NCI-H526 treated with DMSO at 0.1 percent for 48 hours (cell line): ENCODE results near the gene P2RY11.

Experiments used
- DNase-seq: peaks from one replicate; lab custom pipeline; 2025; lab: John Stamatoyannopoulos, UW

Gene P2RY11

GRCh38 chr19:10113964-10114650, 2.6 kb downstream of the P2RY11 start:
- DNase-seq = no peak

- no peak for DNase-seq
These were observed 3.3 kb downstream of the P2RY11 start for GRCh38 chr19:10114651-10115391.

- no peak for DNase-seq
These were observed 4.0 kb downstream of the P2RY11 start for GRCh38 chr19:10115392-10116084.

GRCh38 chr19:10116085-10116865, 4.8 kb downstream of the P2RY11 start:
- DNase-seq = no peak

GRCh38 chr19:10116866-10117616, 5.5 kb downstream of the P2RY11 start:
- DNase-seq = no peak

GRCh38 chr19:10118960-10119359, 7.5 kb downstream of the P2RY11 start:
- no peak for DNase-seq

GRCh38 chr19:10120538-10121189, 9.2 kb downstream of the P2RY11 start:
- no peak for DNase-seq

- DNase-seq = no peak
These were observed 10.6 kb downstream of the P2RY11 start for GRCh38 chr19:10122045-10122444.

- DNase-seq = no peak
These were observed 12.9 kb downstream of the P2RY11 start for GRCh38 chr19:10124429-10124828.

- no peak for DNase-seq
These were observed 14.7 kb downstream of the P2RY11 start for GRCh38 chr19:10126213-10126639.

GRCh38 chr19:10132905-10133304, 21.4 kb downstream of the P2RY11 start:
- no peak for DNase-seq

- no peak for DNase-seq
These were observed 22.1 kb downstream of the P2RY11 start for GRCh38 chr19:10133596-10133995.

GRCh38 chr19:10134040-10134439, 22.5 kb downstream of the P2RY11 start:
- DNase-seq = no peak

GRCh38 chr19:10135551-10136334, 24.2 kb downstream of the P2RY11 start:
- DNase-seq = no peak

- no peak for DNase-seq
These were observed 25.4 kb downstream of the P2RY11 start for GRCh38 chr19:10136936-10137335.

- DNase-seq = no peak
These were observed 26.5 kb downstream of the P2RY11 start for GRCh38 chr19:10137751-10138682.

- no peak for DNase-seq
These were observed 27.6 kb downstream of the P2RY11 start for GRCh38 chr19:10138879-10139795.

- no peak for DNase-seq
These were observed 28.5 kb downstream of the P2RY11 start for GRCh38 chr19:10139952-10140351.
